B cell (primary cell): ENCODE data around the gene GBA2. TPM values are rescaled to one million over a fixed set of nuclear protein-coding genes. Genes with fewer than 3 reads are reported as not detected.

Source experiments
- ATAC-seq: fragments of 200-7000 bp; cut with Tn5 transposase; one replicate; pipeline ENCODE4 v1.10.0; 2021; ENCODE audit warnings: low read depth, mild to moderate bottlenecking, moderate number of reproducible peaks, moderate library complexity
- CTCF ChIA-PET: fragments of 350-600 bp; sonication (Branson Sonifier 250); formaldehyde crosslinking; loops from one replicate; lab custom pipeline; 2021; ENCODE audit warnings: antibody characterized with exemption, inconsistent platforms; lab: Charles Lee
- POLR2A ChIA-PET: fragments of 350-600 bp; sonication (Branson Sonifier 250); formaldehyde crosslinking; loops from one replicate; lab custom pipeline; 2021; ENCODE audit warnings: antibody characterized with exemption; lab: Charles Lee
- DNase-seq: peaks from one replicate; pipeline ENCODE4 v3.0.0; 2013
- H2AFZ ChIP-seq: 2 replicates; pipeline ENCODE4 v1.6.1; 2012; ENCODE audit warnings: mild to moderate bottlenecking, low read depth, low read length; ENCODE audit not compliant: insufficient read depth, poor library complexity, severe bottlenecking
- H3K27ac ChIP-seq, 2 donors: 1 replicate in 1 of 2; 2 replicates in 1 of 2; pipeline ENCODE4 v1.5.1; 2012 to 2013; ENCODE audit warnings: low read length in 2 of 2, mild to moderate bottlenecking in 2 of 2, moderate library complexity in 1 of 2
- H3K27me3 ChIP-seq, 4 experiments: fragments of 200-600 bp in 1 of 4; sonication (generic) in 1 of 4; replicated peaks in 1 of 4; 1 replicate in 2 of 4; 2 replicates in 2 of 4; pipeline versions ENCODE4 v1.6.1 to v1.7.0; 2013 to 2016; ENCODE audit warnings: low read length in 3 of 4, mild to moderate bottlenecking in 2 of 4, mixed read lengths in 1 of 4, moderate library complexity in 1 of 4; ENCODE audit not compliant: insufficient read depth in 4 of 4, control insufficient read depth in 3 of 4; ENCODE audit errors: control extremely low read depth in 1 of 4
- H3K36me3 ChIP-seq, 2 experiments: replicated peaks in 1 of 2; 1 replicate in 1 of 2; 2 replicates in 1 of 2; pipeline versions ENCODE4 v1.6.1 to v1.7.1; 2013; ENCODE audit warnings: low read length in 1 of 2; ENCODE audit not compliant: insufficient read depth in 2 of 2, control insufficient read depth in 1 of 2; ENCODE audit errors: control extremely low read depth in 1 of 2, extremely low read depth in 1 of 2
- H3K4me1 ChIP-seq, 2 donors: fragments of 200-600 bp in 1 of 2; sonication (generic) in 1 of 2; 1 replicate in 1 of 2; 2 replicates in 1 of 2; pipeline versions ENCODE4 v1.5.1 to v1.6.1; 2013 to 2017; ENCODE audit warnings: low read length in 2 of 2; ENCODE audit not compliant: control insufficient read depth in 2 of 2, insufficient read depth in 2 of 2
- H3K4me2 ChIP-seq: replicated peaks from 2 replicates; pipeline ENCODE3; 2012; ENCODE audit warnings: mild to moderate bottlenecking, low read depth, low read length; ENCODE audit not compliant: poor library complexity, severe bottlenecking
- H3K4me3 ChIP-seq, 5 experiments: fragments of 200-600 bp in 1 of 5; sonication (generic) in 1 of 5; 1 replicate in 3 of 5; 2 replicates in 2 of 5; pipeline versions ENCODE4 v1.5.1 to v1.7.0; 2011 to 2016; ENCODE audit warnings: low read length in 4 of 5, mild to moderate bottlenecking in 4 of 5, low read depth in 2 of 5, control low read depth in 1 of 5, moderate library complexity in 1 of 5; ENCODE audit not compliant: insufficient read depth in 1 of 5; ENCODE audit errors: control extremely low read depth in 1 of 5, extremely low read depth in 1 of 5
- H3K79me2 ChIP-seq: fragments of 200-600 bp; sonication (generic); one replicate; pipeline ENCODE4 v1.6.0; 2016; ENCODE audit warnings: low read length; ENCODE audit not compliant: control insufficient read depth, insufficient read depth
- H3K9ac ChIP-seq: fragments of 200-600 bp; sonication (generic); 2 replicates; pipeline ENCODE4 v1.6.1; 2017; ENCODE audit warnings: mild to moderate bottlenecking, low read length, moderate library complexity
- H3K9me3 ChIP-seq, 3 donors: one replicate each; pipeline versions ENCODE4 v1.6.1 to v1.7.1; 2013; ENCODE audit warnings: low read length in 2 of 3; ENCODE audit not compliant: control insufficient read depth in 2 of 3, insufficient read depth in 1 of 3; ENCODE audit errors: control extremely low read depth in 1 of 3
- H4K20me1 ChIP-seq: 2 replicates; pipeline ENCODE4 v1.6.0; 2012; ENCODE audit warnings: mild to moderate bottlenecking, low read length; ENCODE audit not compliant: insufficient read depth, control insufficient read depth, poor library complexity, severe bottlenecking
- H3K27ac Mint-ChIP-seq: one replicate; pipeline ENCODE4 v1.8.0; 2021; ENCODE audit warnings: mixed read lengths
- H3K27me3 Mint-ChIP-seq: one replicate; pipeline ENCODE4 v1.8.0; 2021; ENCODE audit warnings: mixed read lengths
- H3K4me1 Mint-ChIP-seq: one replicate; pipeline ENCODE4 v1.8.0; 2021; ENCODE audit warnings: mixed read lengths
- H3K4me3 Mint-ChIP-seq: one replicate; pipeline ENCODE4 v1.8.0; 2021; ENCODE audit warnings: mixed read lengths
- H3K9me3 Mint-ChIP-seq: one replicate; pipeline ENCODE4 v1.8.0; 2022; ENCODE audit warnings: mixed read lengths; ENCODE audit not compliant: insufficient read depth
- CTCF ChIP-seq: fragments of 200-600 bp; IDR thresholded peaks from one replicate; pipeline ENCODE4 v1.8.0; 2022; ENCODE audit warnings: antibody characterized with exemption, mild to moderate bottlenecking
- EZH2 ChIP-seq: IDR thresholded peaks from 2 replicates; pipeline ENCODE4 v1.6.1; 2012; ENCODE audit warnings: borderline replicate concordance, low read depth, mild to moderate bottlenecking, moderate library complexity, low read length; ENCODE audit not compliant: insufficient read depth, poor library complexity, severe bottlenecking
- WGBS: methylation state at CpG from one replicate; pipeline ENCODE4 v1.1.5; 2013; ENCODE audit warnings: missing lambda C conversion rate; ENCODE audit not compliant: insufficient coverage; 5-methylcytosine and 5-hydroxymethylcytosine counted together
- intact Hi-C: fragments of 100-400 bp; cut with micrococcal nuclease; formaldehyde crosslinking; loops from one replicate; pipeline ENCODE4 v1.10.0; 2022
- polyA plus RNA-seq: library from polyadenylated mRNA; depleted of rRNA; stranded (reverse); fragments of >200 nt; gene quantifications from 2 replicates; pipeline ENCODE4 v1.2.3, GENCODE V29; 2012
- total RNA-seq, 2 donors: library from RNA; stranded (reverse); fragments of 120-200 nt in 1 of 2; gene quantifications; 1 replicate in 1 of 2; 2 replicates in 1 of 2; pipeline versions ENCODE4 v1.2.3 to v1.2.4, GENCODE V29; 2013 to 2022

GBA2 gene
- total and polyA plus RNA-seq, 2 donors (not counting 1 experiment from before 2014, with no cell fraction given) = 114 to 137 TPM

DNA sequence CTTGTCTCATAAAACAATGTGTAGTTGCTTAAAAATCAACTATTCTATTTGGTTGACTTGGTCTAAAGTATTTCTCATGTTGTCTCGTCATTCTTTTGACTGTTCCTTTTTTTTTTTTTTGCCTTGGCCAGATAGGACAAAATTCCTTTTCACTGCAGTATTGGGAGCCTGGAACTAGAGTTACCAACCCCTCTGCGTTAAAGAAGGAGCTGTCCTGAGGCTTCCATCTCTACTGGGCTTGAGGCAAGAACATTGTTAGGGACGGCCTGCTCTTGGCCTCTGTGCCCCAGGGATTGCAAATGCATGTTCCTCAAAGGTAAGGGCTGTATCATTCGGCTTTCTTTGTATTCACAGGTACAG is 41.0 kb upstream of the GBA2 start:
- WGBS = 46% methylated on average over 3 of the region's 4 CpGs
- POLR2A ChIA-PET = interaction anchor here (1.5 kb wide), 1 partner anchor 36 kb away, joined by 3 read pairs; no protein-coding TSS in a partner anchor
- ATAC-seq = no peak
- H3K4me1 Mint-ChIP-seq = peaks cover 9% of the 10 kb centered on the region
- H3K9ac ChIP-seq = no peak overlapping the region
- peaks cover 4% of the 10 kb centered on the region for H3K27me3 Mint-ChIP-seq
- peaks cover 9% of the 10 kb centered on the region for H4K20me1 ChIP-seq
- peak overlapping the region; percentile 26 for H3K27ac Mint-ChIP-seq
- peaks cover 0 to 6% (median 3%) of the 10 kb centered on the region in 4 experiments for H3K27me3 ChIP-seq
- peaks cover 5% of the 10 kb centered on the region in 2 donors for H3K4me1 ChIP-seq
- no peaks in the 10 kb centered on the region for H3K9me3 Mint-ChIP-seq
- DNase-seq = no peak
- no peak overlapping the region for H3K27ac ChIP-seq
- H3K79me2 ChIP-seq = peaks cover 12% of the 10 kb centered on the region
- CTCF ChIA-PET = interaction anchor here (0.6 to 6.0 kb wide), 47 partner anchors 8 to 233 kb away, joined by 3 to 176 read pairs (median 5); partner anchors contain the start of genes CREB3, FAM221B, GBA2 and HINT2
- TF ChIP-seq EZH2 = no peak
- H3K9me3 ChIP-seq = no peaks in the 10 kb centered on the region
- intact Hi-C loops = loop anchor here (1.0 to 2.0 kb wide), 3 partner anchors 33 to 92 kb away; no protein-coding TSS in a partner anchor
- no peak overlapping the region for H3K4me3 ChIP-seq
- peaks cover 0 to 7% of the 10 kb centered on the region in 2 experiments for H3K36me3 ChIP-seq
- no peak overlapping the region for H2AFZ ChIP-seq
- no peak overlapping the region for H3K4me2 ChIP-seq
- H3K4me3 Mint-ChIP-seq = no peak overlapping the region

- Mint-ChIP-seq H3K4me3 (no peak overlapping the region), H3K27ac (no peak overlapping the region), H3K9me3 (no peaks in the 10 kb centered on the region), H3K27me3 (peaks cover 4% of the 10 kb centered on the region), H3K4me1 (peaks cover 9% of the 10 kb centered on the region)
- Histone ChIP-seq H4K20me1 (peaks cover 9% of the 10 kb centered on the region), H3K9me3 (no peaks in the 10 kb centered on the region), H3K27me3 (peaks cover 0 to 6% (median 3%) of the 10 kb centered on the region in 4 experiments), H3K9ac (no peak overlapping the region), H2AFZ (no peak overlapping the region), H3K27ac (no peak overlapping the region), H3K79me2 (peaks cover 13% of the 10 kb centered on the region), H3K4me3 (no peak overlapping the region), H3K4me2 (no peak overlapping the region), H3K4me1 (peaks cover 5% of the 10 kb centered on the region in 2 donors), H3K36me3 (peaks cover 0 to 10% of the 10 kb centered on the region in 2 experiments)
- CTCF ChIA-PET = interaction anchor here (0.6 to 6.0 kb wide), 43 partner anchors 7 to 233 kb away, joined by 3 to 176 read pairs (median 6); partner anchors contain the start of genes CREB3, FAM221B, GBA2 and HINT2
- intact Hi-C loops = no loop called here
- DNase-seq (no peak), ATAC-seq (no peak)
- no peak for TF ChIP-seq CTCF
- no peak for TF ChIP-seq EZH2
- 100% methylated on average over 1 of the region's 2 CpGs for WGBS
- POLR2A ChIA-PET = interaction anchor here (1.5 kb wide), 1 partner anchor 37 kb away, joined by 3 read pairs; no protein-coding TSS in a partner anchor
These were observed 40.5 kb upstream of the GBA2 start for GRCh38 chr9:35789541-35789940.
